H1 (cell line): ENCODE measurements around the gene TNFAIP8L3. TPM values are rescaled to one million over a fixed set of nuclear protein-coding genes. Genes with fewer than 3 reads are reported as not detected.
"Not testable (repeated sequence)": the region's sequence is repeated elsewhere in the genome, so short reads cannot be mapped to it uniquely, and the experiment has no call there.

Source experiments
- CTCF ChIA-PET: fragments of 300-600 bp; sonication (Branson Sonifier 250); formaldehyde crosslinking; loops from one replicate; lab custom pipeline; 2021; ENCODE audit not compliant: partially characterized antibody; lab: Charles Lee
- POLR2A ChIA-PET: fragments of 300-600 bp; sonication (Branson Sonifier 250); formaldehyde crosslinking; loops from one replicate; lab custom pipeline; 2021; ENCODE audit warnings: inconsistent platforms; ENCODE audit not compliant: partially characterized antibody; lab: Charles Lee
- DNase-seq, 2 experiments: peaks; one replicate each; pipeline versions ENCODE4 v3.0.0 to v3.0.0-alpha.2; 2010 to 2022; ENCODE audit warnings: low spot score in 2 of 2, low read depth in 1 of 2, mixed read lengths in 1 of 2
- FAIRE-seq: peaks from 2 replicates; lab custom pipeline; 2011; peaks lifted over from hg19 to GRCh38; lab: Jason Lieb, UNC
- H2AFZ ChIP-seq: 2 replicates; pipeline ENCODE4 v1.8.1; 2012; ENCODE audit warnings: low read length, inconsistent platforms
- H2AK5ac ChIP-seq: 2 replicates; pipeline ENCODE4 v1.6.1; 2013; ENCODE audit warnings: low read depth, low read length
- H2BK120ac ChIP-seq: replicated peaks from 2 replicates; pipeline ENCODE3; 2013; ENCODE audit warnings: low read depth, low read length, inconsistent platforms
- H2BK12ac ChIP-seq: 2 replicates; pipeline ENCODE4 v1.6.1; 2013; ENCODE audit warnings: low read depth, low read length
- H2BK15ac ChIP-seq: 2 replicates; pipeline ENCODE4 v1.6.1; 2013; ENCODE audit warnings: low read length
- H2BK20ac ChIP-seq: 2 replicates; pipeline ENCODE4 v1.6.1; 2013; ENCODE audit warnings: low read length
- H2BK5ac ChIP-seq: 2 replicates; pipeline ENCODE4 v1.6.1; 2013; ENCODE audit warnings: low read depth, low read length
- H3K14ac ChIP-seq: 2 replicates; pipeline ENCODE4 v1.6.1; 2013; ENCODE audit warnings: inconsistent platforms; ENCODE audit not compliant: insufficient read length
- H3K18ac ChIP-seq: 2 replicates; pipeline ENCODE4 v1.6.1; 2013; ENCODE audit warnings: low read length; ENCODE audit errors: extremely low read depth
- H3K23ac ChIP-seq: 2 replicates; pipeline ENCODE4 v1.6.1; 2013; ENCODE audit warnings: inconsistent platforms; ENCODE audit not compliant: insufficient read length
- H3K23me2 ChIP-seq: 2 replicates; pipeline ENCODE4 v1.6.1; 2013; ENCODE audit warnings: low read depth, low read length
- H3K27ac ChIP-seq: 2 replicates; pipeline ENCODE4 v1.6.1; 2011; ENCODE audit warnings: low read depth, low read length, inconsistent platforms
- H3K27me3 ChIP-seq, 4 experiments: replicated peaks in 1 of 4; 1 replicate in 1 of 4; 2 replicates in 3 of 4; pipeline versions ENCODE4 v1.6.1 to v1.8.1; 2011 to 2013; ENCODE audit warnings: low read length in 3 of 4, mild to moderate bottlenecking in 3 of 4, inconsistent platforms in 2 of 4, mixed read lengths in 2 of 4, moderate library complexity in 1 of 4; ENCODE audit not compliant: control insufficient read depth in 3 of 4, insufficient read depth in 3 of 4; ENCODE audit errors: extremely low read depth in 1 of 4
- H3K36me3 ChIP-seq, 4 experiments: 2 replicates each; pipeline versions ENCODE4 v1.6.1 to v1.8.1; 2011 to 2013; ENCODE audit warnings: mild to moderate bottlenecking in 4 of 4, low read length in 3 of 4, moderate library complexity in 2 of 4, control low read depth in 1 of 4, inconsistent platforms in 1 of 4; ENCODE audit not compliant: insufficient read depth in 4 of 4, control insufficient read depth in 2 of 4
- H3K4ac ChIP-seq: replicated peaks from 2 replicates; pipeline ENCODE3; 2013; ENCODE audit warnings: low read length, low read depth, mixed read lengths, inconsistent platforms; ENCODE audit not compliant: insufficient read length
- H3K4me1 ChIP-seq, 4 experiments: replicated peaks in 1 of 4; 1 replicate in 1 of 4; 2 replicates in 3 of 4; pipeline versions ENCODE4 v1.6.1 to v1.8.1; 2011 to 2013; ENCODE audit warnings: low read length in 3 of 4, inconsistent platforms in 2 of 4, mixed read lengths in 1 of 4; ENCODE audit not compliant: insufficient read depth in 4 of 4, control insufficient read depth in 3 of 4
- H3K4me2 ChIP-seq, 2 experiments: 2 replicates each; pipeline versions ENCODE4 v1.6.1 to v1.8.1; 2011 to 2013; ENCODE audit warnings: low read depth in 2 of 2, low read length in 2 of 2, control low read depth in 1 of 2, inconsistent platforms in 1 of 2, mild to moderate bottlenecking in 1 of 2; ENCODE audit not compliant: insufficient read depth in 1 of 2
- H3K4me3 ChIP-seq, 4 experiments: fragments of 200-600, 300-600 bp in 1 of 4; sonication (generic), shearing (Covaris generic), sonication (Bioruptor Twin) in 1 of 4; 2 replicates each; pipeline versions ENCODE4 v1.5.1 to v1.8.1; 2011 to 2016; ENCODE audit warnings: low read length in 4 of 4, low read depth in 3 of 4, control low read depth in 2 of 4, inconsistent platforms in 2 of 4, mild to moderate bottlenecking in 2 of 4, mixed read lengths in 1 of 4, moderate library complexity in 1 of 4; ENCODE audit not compliant: insufficient read depth in 2 of 4; ENCODE audit errors: extremely low read depth in 1 of 4
- H3K56ac ChIP-seq: replicated peaks from 2 replicates; pipeline ENCODE3; 2013; ENCODE audit warnings: low read depth, mild to moderate bottlenecking, mixed read lengths, low read length, inconsistent platforms; ENCODE audit not compliant: insufficient read length
- H3K79me1 ChIP-seq: 2 replicates; pipeline ENCODE4 v1.6.1; 2013; ENCODE audit warnings: low read depth, low read length, control low read depth
- H3K79me2 ChIP-seq, 2 experiments: 2 replicates each; pipeline versions ENCODE4 v1.6.1 to v1.8.1; 2012 to 2013; ENCODE audit warnings: low read length in 2 of 2, mild to moderate bottlenecking in 2 of 2, inconsistent platforms in 1 of 2; ENCODE audit not compliant: insufficient read depth in 2 of 2, control insufficient read depth in 1 of 2
- H3K9ac ChIP-seq, 4 experiments: replicated peaks in 1 of 4; 1 replicate in 1 of 4; 2 replicates in 3 of 4; pipeline versions ENCODE4 v1.6.1 to v1.8.1; 2011 to 2013; ENCODE audit warnings: low read depth in 3 of 4, low read length in 3 of 4, control low read depth in 2 of 4, mild to moderate bottlenecking in 2 of 4, moderate library complexity in 2 of 4, inconsistent platforms in 1 of 4; ENCODE audit errors: extremely low read depth in 1 of 4
- H3K9me3 ChIP-seq, 2 experiments: 2 replicates each; pipeline versions ENCODE4 v1.6.1 to v1.8.1; 2012 to 2013; ENCODE audit warnings: mild to moderate bottlenecking in 2 of 2, moderate library complexity in 2 of 2, control low read depth in 1 of 2, inconsistent platforms in 1 of 2, low read depth in 1 of 2, low read length in 1 of 2, mixed read lengths in 1 of 2; ENCODE audit not compliant: insufficient read depth in 2 of 2
- H4K20me1 ChIP-seq, 2 experiments: replicated peaks in 1 of 2; 2 replicates each; pipeline versions ENCODE3 to v1.8.1; 2011 to 2013; ENCODE audit warnings: inconsistent platforms in 2 of 2, low read length in 2 of 2, mild to moderate bottlenecking in 1 of 2; ENCODE audit not compliant: insufficient read depth in 2 of 2, control insufficient read depth in 1 of 2
- H4K5ac ChIP-seq: 2 replicates; pipeline ENCODE4 v1.6.1; 2013; ENCODE audit warnings: low read length, low read depth, mixed read lengths, inconsistent platforms; ENCODE audit not compliant: insufficient read length
- H4K8ac ChIP-seq: 2 replicates; pipeline ENCODE4 v1.8.0; 2013; ENCODE audit warnings: mild to moderate bottlenecking, moderate library complexity, low read length, inconsistent platforms; ENCODE audit not compliant: insufficient read depth; ENCODE audit errors: extremely low read depth
- H4K91ac ChIP-seq: replicated peaks from 2 replicates; pipeline ENCODE3; 2013; ENCODE audit warnings: low read length, mixed read lengths, inconsistent platforms; ENCODE audit not compliant: insufficient read length
- JUND ChIP-seq: IDR thresholded peaks from 2 replicates; pipeline ENCODE4 v1.6.1; 2011; ENCODE audit warnings: mild to moderate bottlenecking, improper control_type of control experiment, low read length
- KDM4A ChIP-seq: IDR thresholded peaks from one replicate; pipeline ENCODE4 v1.7.1; 2012; ENCODE audit warnings: low read depth, mild to moderate bottlenecking, moderate library complexity, low read length, inconsistent platforms; ENCODE audit not compliant: severe bottlenecking
- POU5F1 ChIP-seq: IDR thresholded peaks from 2 replicates; pipeline ENCODE4 v1.6.1; 2011; ENCODE audit warnings: low read depth, mild to moderate bottlenecking, low read length, moderate library complexity
- RNF2 ChIP-seq: fragments of 200-900, 300-1000 bp; sonication (generic); IDR thresholded peaks from 2 replicates; pipeline ENCODE4 v1.7.1; 2016; ENCODE audit warnings: borderline replicate concordance, low read depth, mild to moderate bottlenecking, antibody characterized with exemption, low read length; ENCODE audit not compliant: poor library complexity, severe bottlenecking; ENCODE audit errors: missing control alignments
- SRF ChIP-seq: IDR thresholded peaks from 2 replicates; pipeline ENCODE4 v1.6.1; 2011; ENCODE audit warnings: mild to moderate bottlenecking, low read depth, low read length, moderate library complexity
- WGBS, 2 experiments: shearing (Covaris generic) in 1 of 2; methylation state at CpG; one replicate each; pipeline versions ENCODE4 v1.1.6 to v1.1.7; 2013 to 2015; ENCODE audit warnings: low lambda C conversion rate in 2 of 2, mixed read lengths in 2 of 2, inconsistent platforms in 1 of 2, low coverage in 1 of 2, missing lambda C conversion rate in 1 of 2; ENCODE audit not compliant: insufficient replicate concordance in 2 of 2, insufficient coverage in 1 of 2, insufficient read length in 1 of 2; ENCODE audit errors: extremely low coverage in 1 of 2, missing lambda C conversion rate in 1 of 2; 5-methylcytosine and 5-hydroxymethylcytosine counted together
- polyA plus RNA-seq, 7 experiments: library from polyadenylated mRNA; depleted of rRNA in 3 of 7; stranded (reverse) in 5 of 7; unstranded in 2 of 7; fragments of >200 nt in 5 of 7; fragments of 200-250 nt in 2 of 7; gene quantifications; 1 replicate in 5 of 7; 2 replicates in 1 of 7; 4 replicates in 1 of 7; pipeline versions ENCODE4 v1.2.1 to v1.2.3, GENCODE V29; 2011 to 2013; ENCODE audit warnings: missing spikeins in 2 of 7, mixed read lengths in 2 of 7
- total RNA-seq: library from RNA; stranded (reverse); fragmentation: NEBNext Ultra II Directional; extraction: Animal tissue kit (Norgen Biotek cat#: 25700); gene quantifications from 2 replicates; pipeline ENCODE4 v1.2.1, GENCODE V29; 2021

Gene TNFAIP8L3
- total and polyA plus RNA-seq, 2 of the 8 experiments (the other 6 are each of a cell fraction or from before 2014, with no cell fraction given) = 0.23 to 0.67 TPM

DNA sequence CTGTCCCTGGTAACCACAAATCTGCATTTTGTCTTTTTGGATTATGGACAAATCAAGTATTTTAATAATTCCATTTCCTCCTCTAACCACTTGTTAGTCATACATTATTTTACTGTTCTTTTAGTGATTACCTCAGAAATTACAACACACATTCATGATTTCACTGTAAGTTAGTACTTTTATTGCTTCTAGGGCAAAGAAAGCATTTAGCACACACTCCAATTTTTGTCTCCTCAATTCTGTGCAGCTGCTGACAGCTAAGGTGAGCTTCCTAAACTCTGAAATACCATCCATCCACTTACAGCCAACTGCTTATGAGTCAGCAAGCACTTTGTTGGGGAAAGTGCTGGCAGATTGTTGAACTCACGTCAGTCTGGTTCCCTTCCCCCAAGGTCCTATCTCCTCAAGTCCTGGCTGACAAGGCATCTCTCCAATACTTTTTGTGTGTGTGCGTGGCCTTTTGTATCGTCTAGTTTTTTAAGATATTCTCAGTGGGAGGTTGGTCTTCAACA, 49.4 kb upstream of the TNFAIP8L3 start (continued):
- TF ChIP-seq KDM4A (no peak), SRF (no peak), POU5F1 (no peak), JUND (no peak), RNF2 (no peak)

DNA sequence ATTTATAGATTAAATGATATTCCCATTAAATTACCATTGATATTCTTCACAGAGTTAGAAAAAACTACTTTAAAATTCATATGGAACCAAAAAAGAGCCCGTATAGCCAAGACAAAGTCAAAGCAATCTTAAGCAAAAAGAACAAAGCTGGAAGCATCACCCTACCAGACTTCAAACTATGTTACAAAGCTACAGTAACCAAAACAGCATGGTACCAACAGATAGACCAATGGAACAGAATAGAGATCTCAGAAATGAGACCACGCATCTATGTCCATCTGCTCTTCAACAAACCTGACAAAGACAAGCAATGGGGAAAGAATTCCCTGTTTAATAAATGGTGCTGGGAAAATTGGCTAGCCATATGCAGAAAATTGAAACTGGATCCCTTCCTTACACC, 45.6 kb upstream of the TNFAIP8L3 start:
- H2AK5ac ChIP-seq, H2BK20ac ChIP-seq, H3K4me3 ChIP-seq, H3K23ac ChIP-seq, H2BK120ac ChIP-seq, H2BK12ac ChIP-seq, FAIRE-seq, H4K91ac ChIP-seq, H3K18ac ChIP-seq, H2BK15ac ChIP-seq, H4K5ac ChIP-seq, H2BK5ac ChIP-seq, H3K9me3 ChIP-seq, DNase-seq, H2AFZ ChIP-seq, H3K56ac ChIP-seq, H4K8ac ChIP-seq, H3K79me2 ChIP-seq, H3K23me2 ChIP-seq, H4K20me1 ChIP-seq, H3K14ac ChIP-seq, H3K27ac ChIP-seq, H3K27me3 ChIP-seq, H3K4ac ChIP-seq, H3K4me1 ChIP-seq, POLR2A ChIA-PET, H3K4me2 ChIP-seq, H3K9ac ChIP-seq, H3K79me1 ChIP-seq, H3K36me3 ChIP-seq: not testable (repeated sequence)
- 89% methylated on average over 2 of the region's 2 CpGs; no CpG with 5 or more reads in 1 of the 2 experiments for WGBS, 2 experiments
- CTCF ChIA-PET = interaction anchor here (2.8 kb wide), 1 partner anchor 8 kb away, joined by 21 read pairs; no protein-coding TSS in a partner anchor
